ENCODE results near the gene NCOA1.
"Not testable (repeated sequence)": the region's sequence is repeated elsewhere in the genome, so short reads cannot be mapped to it uniquely, and the experiment has no call there.

Gene NCOA1

GRCh38 chr2:24521162-24521857, 30.3 kb downstream of the NCOA1 start:
- H3K4me3 Mint-ChIP-seq, result no peak overlapping the region
- H3K27ac Mint-ChIP-seq, result no peak overlapping the region
- H3K36me3 Mint-ChIP-seq, result no peaks in the 10 kb centered on the region
- CTCF ChIA-PET, result interaction anchor here (0.6 to 1.0 kb wide), 2 partner anchors 9 to 91 kb away, joined by 3 read pairs; no protein-coding TSS in a partner anchor
- no peak for DNase-seq
- no peaks in the 10 kb centered on the region for H3K27me3 Mint-ChIP-seq
- H3K9me3 Mint-ChIP-seq, result no peaks in the 10 kb centered on the region
- peaks cover 18% of the 10 kb centered on the region for H3K4me1 Mint-ChIP-seq

GRCh38 chr2:24521975-24522639, 31.1 kb downstream of the NCOA1 start:
- H3K36me3 Mint-ChIP-seq, result no peaks in the 10 kb centered on the region
- CTCF ChIA-PET, result interaction anchor here (0.6 to 1.6 kb wide), 2 partner anchors 16 to 90 kb away, joined by 3 to 5 read pairs; no protein-coding TSS in a partner anchor
- DNase-seq, result no peak
- H3K4me1 Mint-ChIP-seq, result peaks cover 18% of the 10 kb centered on the region
- H3K4me3 Mint-ChIP-seq, result no peak overlapping the region
- H3K27ac Mint-ChIP-seq, result no peak overlapping the region
- no peaks in the 10 kb centered on the region for H3K27me3 Mint-ChIP-seq
- H3K9me3 Mint-ChIP-seq, result no peaks in the 10 kb centered on the region

- Mint-ChIP-seq H3K4me1 (no peaks in the 10 kb centered on the region), H3K27me3 (no peaks in the 10 kb centered on the region), H3K9me3 (peaks cover 24% of the 10 kb centered on the region), H3K4me3 (no peak overlapping the region), H3K36me3 (peaks cover 7% of the 10 kb centered on the region), H3K27ac (no peak overlapping the region)
- no peak for DNase-seq
- CTCF ChIA-PET, result no interaction called here
These were observed 36.5 kb downstream of the NCOA1 start for GRCh38 chr2:24527536-24527935.

- Mint-ChIP-seq H3K9me3 (peaks cover 39% of the 10 kb centered on the region), H3K27me3 (no peaks in the 10 kb centered on the region), H3K27ac (no peak overlapping the region), H3K4me3 (no peak overlapping the region), H3K4me1 (no peaks in the 10 kb centered on the region), H3K36me3 (peaks cover 11% of the 10 kb centered on the region)
- CTCF ChIA-PET, result interaction anchor here (0.8 kb wide), 1 partner anchor 10 kb away, joined by 3 read pairs; no protein-coding TSS in a partner anchor
- DNase-seq, result no peak
These were observed 39.7 kb downstream of the NCOA1 start for GRCh38 chr2:24530796-24531195.

GRCh38 chr2:24531610-24532009, 40.6 kb downstream of the NCOA1 start:
- DNase-seq, CTCF ChIA-PET, H3K27ac Mint-ChIP-seq, H3K27me3 Mint-ChIP-seq, H3K4me1 Mint-ChIP-seq, H3K4me3 Mint-ChIP-seq: not testable (repeated sequence)
- Mint-ChIP-seq H3K9me3 (peaks cover 40% of the 10 kb centered on the region), H3K36me3 (peaks cover 11% of the 10 kb centered on the region)

GRCh38 chr2:24532057-24532456, 41.0 kb downstream of the NCOA1 start:
- Mint-ChIP-seq H3K9me3 (peaks cover 40% of the 10 kb centered on the region), H3K36me3 (peaks cover 11% of the 10 kb centered on the region)
- H3K27ac Mint-ChIP-seq, DNase-seq, H3K4me1 Mint-ChIP-seq, H3K27me3 Mint-ChIP-seq, CTCF ChIA-PET, H3K4me3 Mint-ChIP-seq: not testable (repeated sequence)

- H3K4me3 Mint-ChIP-seq, CTCF ChIA-PET, H3K27me3 Mint-ChIP-seq, DNase-seq, H3K4me1 Mint-ChIP-seq, H3K27ac Mint-ChIP-seq, H3K36me3 Mint-ChIP-seq: not testable (repeated sequence)
- H3K9me3 Mint-ChIP-seq, result peaks cover 39% of the 10 kb centered on the region
These were observed 42.5 kb downstream of the NCOA1 start for GRCh38 chr2:24533574-24533973.

- DNase-seq, result no peak
- no peak overlapping the region for H3K27ac Mint-ChIP-seq
- H3K27me3 Mint-ChIP-seq, result no peaks in the 10 kb centered on the region
- H3K4me1 Mint-ChIP-seq, result peaks cover under 1% of the 10 kb centered on the region
- no peak overlapping the region for H3K4me3 Mint-ChIP-seq
- CTCF ChIA-PET, result interaction anchor here (1.4 kb wide), 1 partner anchor 16 kb away, joined by 5 read pairs; no protein-coding TSS in a partner anchor
- peaks cover 18% of the 10 kb centered on the region for H3K9me3 Mint-ChIP-seq
- peaks cover 7% of the 10 kb centered on the region for H3K36me3 Mint-ChIP-seq
These were observed 47.7 kb downstream of the NCOA1 start for GRCh38 chr2:24538720-24539119.

- peaks cover 12% of the 10 kb centered on the region for H3K36me3 Mint-ChIP-seq
These were observed 48.2 kb downstream of the NCOA1 start for GRCh38 chr2:24539258-24539657.

GRCh38 chr2:24540011-24540477, 49.0 kb downstream of the NCOA1 start:
- DNase-seq, result no peak
- H3K4me3 Mint-ChIP-seq, result no peak overlapping the region
- no peaks in the 10 kb centered on the region for H3K27me3 Mint-ChIP-seq
- peaks cover 14% of the 10 kb centered on the region for H3K4me1 Mint-ChIP-seq
- CTCF ChIA-PET, result no interaction called here
- H3K36me3 Mint-ChIP-seq, result peaks cover 15% of the 10 kb centered on the region
- peaks cover 28% of the 10 kb centered on the region for H3K9me3 Mint-ChIP-seq
- H3K27ac Mint-ChIP-seq, result no peak overlapping the region

More at GRCh38 chr2:24539258-24539657, 48.2 kb downstream of the NCOA1 start:
- Mint-ChIP-seq H3K4me3 (no peak overlapping the region), H3K4me1 (peaks cover 6% of the 10 kb centered on the region), H3K27me3 (no peaks in the 10 kb centered on the region), H3K9me3 (peaks cover 23% of the 10 kb centered on the region), H3K27ac (no peak overlapping the region)
- CTCF ChIA-PET, result no interaction called here
- no peak for DNase-seq

GRCh38 chr2:24541621-24542020, 50.6 kb downstream of the NCOA1 start:
- Mint-ChIP-seq H3K27me3 (no peaks in the 10 kb centered on the region), H3K4me3 (no peak overlapping the region), H3K4me1 (peaks cover 15% of the 10 kb centered on the region), H3K9me3 (peaks cover 22% of the 10 kb centered on the region), H3K36me3 (peaks cover 15% of the 10 kb centered on the region), H3K27ac (no peak overlapping the region)
- no peak for DNase-seq
- CTCF ChIA-PET, result no interaction called here

- no peak overlapping the region for H3K4me3 Mint-ChIP-seq
- CTCF ChIA-PET, result interaction anchor here (0.6 kb wide), 1 partner anchor 133 kb away, joined by 4 read pairs; no protein-coding TSS in a partner anchor
- peaks cover 15% of the 10 kb centered on the region for H3K36me3 Mint-ChIP-seq
- peaks cover 23% of the 10 kb centered on the region for H3K9me3 Mint-ChIP-seq
- H3K4me1 Mint-ChIP-seq, result peaks cover 15% of the 10 kb centered on the region
- H3K27me3 Mint-ChIP-seq, result no peaks in the 10 kb centered on the region
- DNase-seq, result no peak
- no peak overlapping the region for H3K27ac Mint-ChIP-seq
These were observed 51.3 kb downstream of the NCOA1 start for GRCh38 chr2:24542269-24542872.

- Mint-ChIP-seq H3K9me3 (peaks cover 28% of the 10 kb centered on the region), H3K4me1 (peaks cover 15% of the 10 kb centered on the region), H3K4me3 (no peak overlapping the region), H3K36me3 (peaks cover 15% of the 10 kb centered on the region), H3K27ac (no peak overlapping the region), H3K27me3 (no peaks in the 10 kb centered on the region)
- CTCF ChIA-PET, result no interaction called here
- no peak for DNase-seq
These were observed 52.2 kb downstream of the NCOA1 start for GRCh38 chr2:24543252-24543651.

- Mint-ChIP-seq H3K4me1 (peaks cover 15% of the 10 kb centered on the region), H3K27ac (no peak overlapping the region), H3K36me3 (peaks cover 13% of the 10 kb centered on the region), H3K4me3 (no peak overlapping the region), H3K27me3 (no peaks in the 10 kb centered on the region), H3K9me3 (peaks cover 37% of the 10 kb centered on the region)
- CTCF ChIA-PET, result interaction anchor here (1.4 kb wide), 1 partner anchor 123 kb away, joined by 3 read pairs; no protein-coding TSS in a partner anchor
- DNase-seq, result no peak
These were observed 53.5 kb downstream of the NCOA1 start for GRCh38 chr2:24544456-24545115.

Data from activated naive CD4-positive, alpha-beta T cell treated with anti-CD3 and anti-CD28 coated beads, Interleukin-2, amount 10 ng/mL, durations not matched to agents 7 days and 5 days (primary cell).